Activated CD4-positive, alpha-beta T cell treated with anti-CD3 and anti-CD28 coated beads, Interleukin-2, amount 10 ng/mL, durations not matched to agents 24 days and 14 days (primary cell): ENCODE results near the gene MYLIP. TPM values are rescaled to one million over a fixed set of nuclear protein-coding genes. Genes with fewer than 3 reads are reported as not detected.

Experiments
- DNase-seq: peaks from one replicate; pipeline ENCODE4 v3.0.0; 2022
- H3K27ac Mint-ChIP-seq: one replicate; pipeline ENCODE4 v1.8.0; 2022; ENCODE audit warnings: mild to moderate bottlenecking, mixed read lengths
- H3K27me3 Mint-ChIP-seq: one replicate; pipeline ENCODE4 v1.8.0; 2022; ENCODE audit warnings: mixed read lengths
- H3K36me3 Mint-ChIP-seq: one replicate; pipeline ENCODE4 v1.8.0; 2022; ENCODE audit warnings: low read depth, mild to moderate bottlenecking, mixed read lengths
- H3K4me1 Mint-ChIP-seq: one replicate; pipeline ENCODE4 v1.8.0; 2021; ENCODE audit warnings: mixed read lengths
- H3K4me3 Mint-ChIP-seq: one replicate; pipeline ENCODE4 v1.8.0; 2022; ENCODE audit warnings: mild to moderate bottlenecking, moderate library complexity, mixed read lengths
- H3K9me3 Mint-ChIP-seq: one replicate; pipeline ENCODE4 v1.8.0; 2021; ENCODE audit warnings: mixed read lengths
- intact Hi-C: fragments of 100-400 bp; cut with micrococcal nuclease; formaldehyde crosslinking; loops from one replicate; pipeline ENCODE4 v1.15.1; 2023
- total RNA-seq: library from RNA; stranded (reverse); gene quantifications from 2 replicates; pipeline ENCODE4 v1.2.3, GENCODE V29; 2022

MYLIP gene
- total RNA-seq, 1 donor from 2014 or later: 18.5 TPM

DNA sequence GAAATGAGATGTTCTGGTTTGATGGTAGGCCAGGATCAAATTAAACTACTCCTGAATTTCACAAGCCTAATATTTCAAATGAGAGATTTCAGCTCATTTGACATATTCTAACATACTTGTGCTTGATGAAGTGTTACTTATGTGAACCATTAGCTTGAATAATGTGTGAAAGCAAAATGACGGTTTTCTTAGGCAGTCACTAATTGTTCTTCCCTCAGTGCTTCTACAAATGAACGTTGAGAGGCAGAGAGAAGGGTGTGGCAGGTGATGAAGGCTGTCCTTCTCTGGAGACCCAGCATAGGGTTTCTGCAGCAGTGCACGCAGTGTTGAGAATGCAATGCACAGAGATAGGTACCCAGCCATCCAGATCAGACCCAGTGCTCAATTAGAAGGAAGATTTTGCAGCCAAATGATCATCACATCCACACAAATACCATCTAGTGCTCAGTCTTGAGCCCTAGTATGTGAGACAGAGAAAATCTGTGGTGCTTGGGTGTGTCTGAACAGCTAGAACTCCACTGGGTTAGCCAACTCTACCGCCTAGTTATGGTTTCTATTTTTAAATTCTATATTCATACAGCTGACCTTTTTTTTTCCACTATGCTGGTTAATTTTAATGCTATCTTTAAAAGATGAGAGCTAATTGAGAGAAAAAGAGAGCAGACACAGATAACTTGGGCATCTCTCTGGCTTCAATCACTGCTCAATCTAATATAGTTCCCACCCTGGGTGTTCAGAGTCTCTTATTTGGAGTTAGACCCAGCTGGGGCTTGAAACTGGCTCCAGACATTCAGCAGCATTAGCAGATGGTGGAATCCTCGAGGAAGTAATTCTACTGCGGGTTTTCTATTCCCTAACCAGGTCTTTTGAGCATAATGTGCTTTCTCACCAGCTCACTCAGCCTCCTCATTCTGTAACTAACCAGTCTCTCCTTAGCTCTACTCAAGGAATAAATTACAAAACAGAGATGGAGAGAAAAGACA, 4.4 kb upstream of the MYLIP start:
- H3K27ac Mint-ChIP-seq: no peak overlapping the region
- peaks cover 41% of the 10 kb centered on the region for H3K27me3 Mint-ChIP-seq
- peaks cover 2% of the 10 kb centered on the region for H3K36me3 Mint-ChIP-seq
- DNase-seq: no peak
- H3K4me3 Mint-ChIP-seq: no peak overlapping the region
- peaks cover 4% of the 10 kb centered on the region for H3K4me1 Mint-ChIP-seq
- H3K9me3 Mint-ChIP-seq: no peaks in the 10 kb centered on the region
- intact Hi-C loops: no loop called here

DNA sequence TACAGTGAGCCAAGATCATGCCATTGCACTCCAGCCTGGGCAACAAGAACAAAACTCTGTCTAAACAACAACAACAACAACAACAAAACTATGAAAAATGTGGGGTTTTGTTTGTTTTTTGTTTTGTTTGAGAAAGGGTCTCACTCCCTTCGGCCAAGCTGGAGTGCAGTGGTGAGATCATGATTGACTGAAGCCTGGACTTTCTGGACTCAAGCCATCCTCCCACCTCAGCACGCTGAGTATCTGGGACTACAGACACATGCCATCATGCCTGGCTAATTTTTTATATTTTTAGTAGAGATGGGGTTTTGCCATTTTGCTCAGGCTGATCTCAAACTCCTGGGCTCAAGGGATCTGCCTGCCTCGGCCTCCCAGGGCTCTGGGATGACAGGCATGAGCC, 2.8 kb upstream of the MYLIP start:
- peaks cover 38% of the 10 kb centered on the region for H3K27me3 Mint-ChIP-seq
- peaks cover 12% of the 10 kb centered on the region for H3K4me1 Mint-ChIP-seq

DNA sequence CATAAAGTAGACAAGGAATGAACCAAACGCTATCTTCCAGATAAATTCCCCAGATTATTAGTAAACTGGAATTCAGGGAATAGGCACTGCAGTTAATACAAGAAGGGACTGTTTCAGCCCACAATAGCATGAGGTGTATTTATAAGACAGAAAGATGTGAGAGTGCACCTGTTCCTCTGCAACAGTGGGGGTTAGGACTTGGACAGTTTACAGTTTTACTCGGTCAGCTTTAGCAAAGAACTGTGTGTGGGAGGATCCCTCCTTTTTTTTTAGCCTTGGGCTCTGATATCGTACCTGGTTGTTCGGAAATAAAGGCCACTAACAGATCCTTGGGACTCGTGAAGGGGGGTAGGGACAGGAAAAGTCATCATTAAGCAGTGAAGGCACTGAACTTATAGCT, 2.0 kb upstream of the MYLIP start:
- H3K4me1 Mint-ChIP-seq: peaks cover 17% of the 10 kb centered on the region
- intact Hi-C loops: no loop called here
- no peak overlapping the region for H3K4me3 Mint-ChIP-seq
- H3K9me3 Mint-ChIP-seq: no peaks in the 10 kb centered on the region
- H3K27me3 Mint-ChIP-seq: peaks cover 36% of the 10 kb centered on the region
- DNase-seq: no peak
- H3K27ac Mint-ChIP-seq: no peak overlapping the region
- peaks cover 13% of the 10 kb centered on the region for H3K36me3 Mint-ChIP-seq

More for the DNA sequence above, 2.8 kb upstream of the MYLIP start:
- Mint-ChIP-seq H3K9me3 (no peaks in the 10 kb centered on the region), H3K36me3 (peaks cover 8% of the 10 kb centered on the region), H3K27ac (no peak overlapping the region), H3K4me3 (no peak overlapping the region)
- DNase-seq: no peak
- intact Hi-C loops: no loop called here

DNA sequence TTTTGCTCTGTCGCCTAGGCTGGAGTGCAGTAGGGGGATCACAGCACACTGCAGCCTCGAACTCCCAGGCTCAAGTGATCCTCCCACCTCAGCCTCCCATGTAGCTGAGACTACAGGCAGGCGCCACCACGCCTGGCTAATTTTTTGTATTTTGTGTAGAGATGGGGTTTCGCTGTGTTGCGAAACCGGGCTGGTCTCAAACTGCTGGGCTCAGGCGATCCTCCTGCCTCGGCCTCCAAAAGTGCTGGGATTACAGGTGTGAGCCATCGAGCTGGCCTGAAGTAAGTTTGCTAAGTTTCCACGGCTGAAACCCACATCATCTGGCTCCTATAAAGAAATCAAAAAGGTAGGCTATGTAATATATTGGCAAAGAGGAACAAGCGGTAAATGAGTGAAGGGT, 1.4 kb upstream of the MYLIP start:
- H3K9me3 Mint-ChIP-seq: no peaks in the 10 kb centered on the region
- H3K27me3 Mint-ChIP-seq: peaks cover 30% of the 10 kb centered on the region
- H3K4me3 Mint-ChIP-seq: peak overlapping the region; percentile 51
- DNase-seq: no peak
- peaks cover 13% of the 10 kb centered on the region for H3K36me3 Mint-ChIP-seq
- intact Hi-C loops: no loop called here
- no peak overlapping the region for H3K27ac Mint-ChIP-seq
- H3K4me1 Mint-ChIP-seq: peaks cover 20% of the 10 kb centered on the region

DNA sequence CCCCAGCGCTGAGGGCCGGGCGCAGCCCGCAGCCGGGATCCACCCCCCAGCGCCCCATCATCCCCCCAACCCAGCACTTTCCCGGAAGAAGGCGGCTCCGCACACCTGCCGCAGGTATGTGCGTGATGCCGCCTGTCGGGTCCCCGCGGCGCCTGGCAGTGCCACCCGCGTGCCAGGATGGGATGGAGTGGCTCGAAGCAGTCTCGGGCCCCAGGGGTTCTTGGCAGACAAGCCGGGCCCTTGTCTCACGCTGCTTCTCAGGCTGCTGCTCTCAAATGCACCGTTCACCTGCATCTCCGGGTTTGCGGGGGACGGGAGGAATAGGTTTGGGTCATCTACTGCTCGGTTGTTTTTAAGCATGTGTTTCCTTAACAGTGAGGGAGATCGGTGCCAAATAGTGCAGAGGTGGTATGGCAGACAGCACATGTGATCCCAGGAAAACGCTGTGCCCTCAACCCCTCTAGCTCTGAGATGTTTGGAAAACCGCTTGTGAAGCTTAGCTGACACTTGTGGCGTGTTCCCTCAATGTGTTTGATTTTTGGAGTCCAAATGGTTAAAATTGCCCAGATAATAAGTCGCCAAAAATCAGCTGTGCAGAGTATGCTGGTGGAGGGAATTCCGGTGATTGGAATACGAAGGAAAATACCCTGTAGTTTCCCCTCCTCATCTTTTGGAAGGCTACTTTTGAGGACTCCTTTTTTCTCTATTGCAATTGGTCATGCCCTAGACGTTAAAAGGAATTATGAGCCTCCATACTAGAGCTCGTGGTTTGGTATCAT, 926 bp downstream of the MYLIP start:
- peak overlapping the region; percentile 87 for H3K27ac Mint-ChIP-seq
- intact Hi-C loops: loop anchor here (1.0 to 10.0 kb wide), 7 partner anchors 53 to 887 kb away; partner anchors contain the start of gene ATXN1
- peaks cover 15% of the 10 kb centered on the region for H3K27me3 Mint-ChIP-seq
- peaks cover 37% of the 10 kb centered on the region for H3K4me1 Mint-ChIP-seq
- peak overlapping the region; percentile 91 for H3K4me3 Mint-ChIP-seq
- H3K9me3 Mint-ChIP-seq: no peaks in the 10 kb centered on the region
- peak; percentile 83 for DNase-seq
- peaks cover 28% of the 10 kb centered on the region for H3K36me3 Mint-ChIP-seq

DNA sequence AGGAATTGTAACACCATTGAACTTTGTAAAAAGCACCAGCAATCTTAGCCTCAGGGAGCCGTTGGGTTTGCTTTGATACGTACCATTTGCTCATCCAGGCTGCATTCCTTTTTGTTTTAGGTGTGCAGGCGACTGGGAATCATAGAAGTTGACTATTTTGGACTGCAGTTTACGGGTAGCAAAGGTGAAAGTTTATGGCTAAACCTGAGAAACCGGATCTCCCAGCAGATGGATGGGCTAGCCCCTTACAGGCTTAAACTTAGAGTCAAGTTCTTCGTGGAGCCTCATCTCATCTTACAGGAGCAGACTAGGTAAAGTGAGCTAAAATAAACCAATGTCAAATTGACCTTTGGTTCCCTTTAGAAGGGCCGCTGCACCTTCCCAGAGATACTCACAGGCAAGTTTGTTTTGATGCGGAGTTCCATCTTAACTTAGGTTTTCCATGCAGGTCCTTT, 1.6 kb downstream of the MYLIP start:
- Mint-ChIP-seq H3K27ac (peak overlapping the region; percentile 87), H3K36me3 (peaks cover 33% of the 10 kb centered on the region), H3K9me3 (no peaks in the 10 kb centered on the region), H3K4me1 (peaks cover 44% of the 10 kb centered on the region), H3K27me3 (peaks cover 12% of the 10 kb centered on the region), H3K4me3 (peak overlapping the region; percentile 91)
- DNase-seq: peak; percentile 72
- intact Hi-C loops: loop anchor here (5.0 to 10.0 kb wide), 3 partner anchors 354 to 887 kb away; partner anchors contain the start of gene ATXN1

DNA sequence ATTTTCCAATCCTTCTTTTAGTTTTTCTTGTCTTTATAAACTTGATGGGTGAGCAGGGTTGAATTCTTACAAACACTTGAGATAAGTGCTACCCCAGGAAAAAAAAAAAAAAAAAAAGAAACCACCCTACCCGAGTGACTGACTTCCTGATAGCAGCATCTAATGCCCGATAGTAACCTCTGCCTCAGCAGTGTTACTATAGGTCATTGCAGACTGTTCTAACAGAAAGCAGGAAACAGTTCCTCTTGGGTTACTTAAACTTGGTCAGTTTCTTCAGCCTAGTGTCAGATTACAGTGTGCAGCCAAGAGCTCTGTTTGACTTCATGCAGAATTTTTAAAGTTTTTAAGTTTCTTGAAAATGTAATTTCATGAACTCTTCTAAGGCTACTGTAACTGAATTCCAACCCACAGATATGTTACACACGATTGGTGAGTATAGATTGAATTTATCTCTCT, 2.1 kb downstream of the MYLIP start:
- Mint-ChIP-seq H3K4me1 (peaks cover 46% of the 10 kb centered on the region), H3K36me3 (peaks cover 33% of the 10 kb centered on the region), H3K27ac (peak overlapping the region; percentile 87), H3K9me3 (no peaks in the 10 kb centered on the region), H3K27me3 (peaks cover 12% of the 10 kb centered on the region), H3K4me3 (peak overlapping the region; percentile 91)
- DNase-seq: peak; percentile 88
- intact Hi-C loops: loop anchor here (5.0 to 10.0 kb wide), 3 partner anchors 354 to 886 kb away; partner anchors contain the start of gene ATXN1

DNA sequence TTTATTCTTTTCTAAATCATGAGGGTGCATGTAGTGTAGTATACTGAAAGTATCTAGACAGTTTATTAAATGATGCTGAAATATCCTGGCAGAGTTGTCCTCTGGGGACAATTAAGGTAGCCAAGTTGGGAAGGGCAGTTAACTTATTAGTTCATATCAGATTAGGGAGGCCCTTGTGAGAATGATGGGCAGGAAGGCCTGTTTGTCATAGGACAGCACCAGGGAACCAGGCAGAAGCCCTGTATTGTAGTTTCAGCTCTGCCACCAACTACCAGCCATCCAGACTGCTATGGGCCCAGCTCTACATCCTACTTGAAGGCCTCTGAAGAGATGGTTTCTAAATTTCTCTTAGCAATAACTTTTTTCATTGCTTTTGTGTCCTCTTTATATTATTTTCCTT, 4.0 kb downstream of the MYLIP start:
- Mint-ChIP-seq H3K36me3 (peaks cover 35% of the 10 kb centered on the region), H3K9me3 (no peaks in the 10 kb centered on the region), H3K27me3 (peaks cover under 1% of the 10 kb centered on the region), H3K4me1 (peaks cover 61% of the 10 kb centered on the region), H3K27ac (peak overlapping the region; percentile 43), H3K4me3 (peak overlapping the region; percentile 71)
- peak; percentile 67 for DNase-seq
- intact Hi-C loops: loop anchor here (5.0 to 10.0 kb wide), 3 partner anchors 352 to 884 kb away; partner anchors contain the start of gene ATXN1

DNA sequence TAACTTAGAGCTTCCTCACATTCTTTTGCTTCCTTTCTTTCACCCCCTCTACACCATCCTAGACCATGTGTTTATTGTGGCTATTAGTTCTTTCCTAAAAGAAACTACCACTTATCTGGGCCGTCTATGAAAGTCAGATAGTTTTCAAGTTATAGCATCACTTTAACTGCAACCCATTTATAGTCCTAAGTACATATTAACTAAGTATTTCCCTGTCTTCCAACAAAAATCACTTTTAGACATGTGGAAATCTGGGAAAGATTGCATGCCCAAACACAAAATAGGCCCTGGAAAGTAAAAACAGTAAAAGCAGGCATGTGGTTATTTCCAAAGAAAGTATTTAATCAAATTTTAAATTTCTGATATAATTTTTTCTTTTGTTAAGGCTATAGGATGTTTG, 5.5 kb downstream of the MYLIP start:
- Mint-ChIP-seq H3K27ac (no peak overlapping the region), H3K9me3 (no peaks in the 10 kb centered on the region), H3K4me3 (no peak overlapping the region), H3K27me3 (no peaks in the 10 kb centered on the region), H3K4me1 (peaks cover 70% of the 10 kb centered on the region), H3K36me3 (peaks cover 37% of the 10 kb centered on the region)
- DNase-seq: no peak
- intact Hi-C loops: loop anchor here (5.0 to 10.0 kb wide), 3 partner anchors 350 to 883 kb away; partner anchors contain the start of gene ATXN1

DNA sequence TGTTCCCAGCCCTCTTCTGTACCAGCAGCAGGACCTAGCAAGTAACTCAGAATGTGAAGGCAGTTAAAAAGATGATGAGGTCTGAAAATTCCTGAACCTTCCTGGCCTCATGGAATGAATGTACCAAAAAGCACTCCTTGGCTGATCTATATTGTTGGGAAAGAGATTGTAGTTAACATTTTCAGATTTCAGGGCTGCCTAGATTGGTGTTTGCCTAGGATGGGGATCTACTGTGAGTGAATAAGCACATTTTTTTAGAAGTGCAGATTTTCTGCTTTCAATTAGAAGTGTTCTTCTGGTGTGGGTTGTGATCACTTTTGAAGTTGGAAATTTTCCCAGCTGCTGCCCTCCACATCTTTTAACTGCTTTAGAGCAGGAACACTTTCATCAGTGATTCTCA, 6.2 kb downstream of the MYLIP start:
- peaks cover 39% of the 10 kb centered on the region for H3K36me3 Mint-ChIP-seq
- intact Hi-C loops: loop anchor here (5.0 to 10.0 kb wide), 3 partner anchors 187 to 630 kb away; partner anchors contain the start of gene ATXN1
- peak overlapping the region; percentile 38 for H3K27ac Mint-ChIP-seq
- no peak for DNase-seq
- H3K9me3 Mint-ChIP-seq: no peaks in the 10 kb centered on the region
- no peaks in the 10 kb centered on the region for H3K27me3 Mint-ChIP-seq
- H3K4me1 Mint-ChIP-seq: peaks cover 67% of the 10 kb centered on the region
- H3K4me3 Mint-ChIP-seq: peak overlapping the region; percentile 4

DNA sequence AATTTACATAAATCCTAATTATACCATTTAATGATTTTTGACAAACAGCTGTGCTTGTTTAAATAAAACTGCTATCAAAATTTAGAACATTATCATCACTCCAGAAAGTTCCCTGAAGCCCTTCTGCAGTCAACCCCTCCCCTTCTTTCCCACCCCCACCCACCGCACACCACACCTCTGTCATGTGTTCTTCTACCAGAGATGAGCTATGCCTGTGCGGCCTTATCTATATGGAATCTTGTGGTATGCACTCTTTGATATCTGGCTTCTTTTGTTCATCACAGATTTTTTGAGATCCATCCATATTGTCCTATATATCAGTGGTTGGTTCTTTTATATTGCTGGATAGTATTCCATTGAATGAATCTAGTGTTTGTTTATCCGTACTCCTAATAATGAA, 7.2 kb downstream of the MYLIP start:
- DNase-seq: peak; percentile 76
- peaks cover 41% of the 10 kb centered on the region for H3K36me3 Mint-ChIP-seq

DNA sequence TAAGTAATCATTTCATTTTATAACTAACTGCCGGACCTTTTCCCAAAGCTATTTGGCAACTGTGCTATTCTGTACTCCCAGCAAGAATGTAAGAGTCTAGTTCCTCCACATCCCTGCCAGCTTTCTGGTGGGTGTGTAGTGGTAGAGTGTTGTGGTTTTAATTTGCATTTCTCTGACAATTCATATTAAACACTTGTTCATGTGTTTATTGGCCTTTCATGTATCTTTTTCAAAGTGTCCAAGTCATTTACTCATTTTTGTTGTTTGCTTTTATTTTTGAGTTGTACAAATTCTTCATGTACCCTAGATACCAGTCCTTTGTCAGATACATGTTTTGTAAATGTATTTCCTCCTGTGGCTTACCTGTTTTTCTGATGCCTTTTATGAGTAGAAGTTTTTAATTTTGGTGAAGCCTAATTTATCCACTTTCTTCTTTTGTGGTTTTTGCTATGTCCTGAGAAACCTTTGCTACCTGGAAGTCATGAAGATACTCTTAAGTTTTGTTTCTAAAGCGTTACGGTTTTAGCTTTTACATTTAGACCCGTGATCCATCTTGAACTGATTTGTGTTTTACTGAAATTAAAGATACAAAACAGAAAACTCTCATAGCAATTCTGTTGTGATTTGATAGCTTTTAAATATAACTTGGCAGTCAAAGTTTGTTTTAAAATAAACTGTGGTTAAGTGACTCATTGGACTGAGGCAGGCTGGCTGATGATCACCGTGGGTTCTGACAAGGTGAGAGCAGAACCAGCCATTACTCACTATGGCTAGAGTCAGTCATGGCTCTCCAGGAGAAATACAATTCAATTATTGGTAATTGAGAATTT, 8.0 kb downstream of the MYLIP start:
- Mint-ChIP-seq H3K4me1 (peaks cover 60% of the 10 kb centered on the region), H3K27ac (peak overlapping the region; percentile 93), H3K36me3 (peaks cover 42% of the 10 kb centered on the region), H3K27me3 (no peaks in the 10 kb centered on the region), H3K9me3 (peaks cover 2% of the 10 kb centered on the region), H3K4me3 (peak overlapping the region; percentile 71)
- intact Hi-C loops: loop anchor here (1.0 to 10.0 kb wide), 7 partner anchors 9 to 628 kb away; partner anchors contain the start of gene ATXN1
- peak; percentile 71 for DNase-seq

More for the DNA sequence above, 7.2 kb downstream of the MYLIP start:
- Mint-ChIP-seq H3K9me3 (no peaks in the 10 kb centered on the region), H3K4me1 (peaks cover 65% of the 10 kb centered on the region), H3K27ac (peak overlapping the region; percentile 93), H3K27me3 (no peaks in the 10 kb centered on the region), H3K4me3 (peak overlapping the region; percentile 71)
- intact Hi-C loops: loop anchor here (1.0 to 10.0 kb wide), 7 partner anchors 8 to 629 kb away; partner anchors contain the start of gene ATXN1
